HCT116 (cell line): ENCODE data around the gene SEMA7A.

Experiments
- ELF1 ChIP-seq: IDR thresholded peaks from 2 replicates; pipeline ENCODE4 v1.6.1; 2012; ENCODE audit warnings: low read depth, borderline replicate concordance
- EZH2 ChIP-seq: fragments of 200-600 bp; sonication (generic); IDR thresholded peaks from 2 replicates; pipeline ENCODE4 v1.6.1; 2017; ENCODE audit warnings: antibody characterized with exemption, mixed run types
- EZH2phosphoT487 ChIP-seq: fragments of 200-600 bp; IDR thresholded peaks from 2 replicates; pipeline ENCODE4 v1.6.1; 2018; ENCODE audit warnings: antibody characterized with exemption, borderline replicate concordance
- POLR2A ChIP-seq: IDR thresholded peaks from 2 replicates; pipeline ENCODE4 v1.7.0; 2011; ENCODE audit warnings: borderline replicate concordance; ENCODE audit not compliant: insufficient read depth, insufficient read length; ENCODE audit errors: extremely low read depth
- POLR2AphosphoS5 ChIP-seq: IDR thresholded peaks from 2 replicates; pipeline ENCODE4 v1.6.1; 2011; ENCODE audit warnings: mild to moderate bottlenecking, low read depth, low read length, moderate library complexity
- SRF ChIP-seq: IDR thresholded peaks from 2 replicates; pipeline ENCODE4 v1.6.1; 2012; ENCODE audit warnings: low read depth
- YY1 ChIP-seq: IDR thresholded peaks from 2 replicates; pipeline ENCODE4 v1.6.1; 2011; ENCODE audit warnings: low read length, low read depth, moderate library complexity, mild to moderate bottlenecking; ENCODE audit not compliant: insufficient replicate concordance; ENCODE audit errors: extremely low read depth
- ZNF274 ChIP-seq: fragments of 200-500 bp; sonication (Bioruptor generic); IDR thresholded peaks from 2 replicates; pipeline ENCODE4 v1.6.1; 2014; ENCODE audit warnings: mild to moderate bottlenecking, low read depth, low read length, inconsistent platforms
- TF ChIP-seq, protein P1 (sequence below), 3 experiments: fragments of 200-600 bp in 1 of 3; sonication (generic) in 1 of 3; IDR thresholded peaks in 2 of 3; conservative IDR thresholded peaks in 1 of 3; 2 replicates each; pipeline ENCODE4 v1.5.1; 2012 to 2017; ENCODE audit warnings: low read depth in 2 of 3, low read length in 2 of 3, antibody characterized with exemption in 1 of 3, borderline replicate concordance in 1 of 3, control low read depth in 1 of 3, mild to moderate bottlenecking in 1 of 3, mixed read lengths in 1 of 3, mixed run types in 1 of 3, moderate library complexity in 1 of 3; ENCODE audit not compliant: insufficient read depth in 1 of 3
- TF ChIP-seq, protein P2 (sequence below): IDR thresholded peaks from 2 replicates; pipeline ENCODE4 v1.6.1; 2012

DNA sequence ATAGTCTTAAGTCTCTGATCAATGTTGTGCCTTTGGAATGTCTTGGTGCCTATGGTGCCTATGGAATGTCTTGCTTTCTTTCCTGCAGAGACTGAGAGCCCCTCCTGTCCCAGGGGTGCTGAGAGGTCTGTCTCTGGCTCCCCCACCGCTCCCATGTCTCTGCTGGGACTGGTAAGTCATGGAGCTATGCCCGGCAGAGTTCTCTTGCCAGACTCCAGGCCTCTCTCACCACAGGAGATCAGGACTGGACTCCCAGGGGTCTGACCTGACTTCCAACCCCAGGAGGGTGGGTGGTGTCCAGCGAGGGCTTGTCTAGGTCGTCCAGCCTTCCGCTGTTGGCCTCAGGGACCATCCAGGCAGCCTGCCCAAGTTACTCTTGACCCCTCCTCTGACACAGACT lies 52.3 kb downstream of the SEMA7A start:
- TF ChIP-seq, protein P1, sequence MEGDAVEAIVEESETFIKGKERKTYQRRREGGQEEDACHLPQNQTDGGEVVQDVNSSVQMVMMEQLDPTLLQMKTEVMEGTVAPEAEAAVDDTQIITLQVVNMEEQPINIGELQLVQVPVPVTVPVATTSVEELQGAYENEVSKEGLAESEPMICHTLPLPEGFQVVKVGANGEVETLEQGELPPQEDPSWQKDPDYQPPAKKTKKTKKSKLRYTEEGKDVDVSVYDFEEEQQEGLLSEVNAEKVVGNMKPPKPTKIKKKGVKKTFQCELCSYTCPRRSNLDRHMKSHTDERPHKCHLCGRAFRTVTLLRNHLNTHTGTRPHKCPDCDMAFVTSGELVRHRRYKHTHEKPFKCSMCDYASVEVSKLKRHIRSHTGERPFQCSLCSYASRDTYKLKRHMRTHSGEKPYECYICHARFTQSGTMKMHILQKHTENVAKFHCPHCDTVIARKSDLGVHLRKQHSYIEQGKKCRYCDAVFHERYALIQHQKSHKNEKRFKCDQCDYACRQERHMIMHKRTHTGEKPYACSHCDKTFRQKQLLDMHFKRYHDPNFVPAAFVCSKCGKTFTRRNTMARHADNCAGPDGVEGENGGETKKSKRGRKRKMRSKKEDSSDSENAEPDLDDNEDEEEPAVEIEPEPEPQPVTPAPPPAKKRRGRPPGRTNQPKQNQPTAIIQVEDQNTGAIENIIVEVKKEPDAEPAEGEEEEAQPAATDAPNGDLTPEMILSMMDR (IDR thresholded peaks at IDR 0.05 in 2 of 3, conservative IDR thresholded peaks at IDR 0.05 in 1 of 3; ENCODE audit: borderline replicate concordance in 1 of 3, insufficient read depth in 1 of 3, low read depth in 2 of 3, low read length in 2 of 3), result no peak
- TF ChIP-seq ELF1 (no peak), POLR2AphosphoS5 (no peak), POLR2A (no peak), EZH2phosphoT487 (no peak), SRF (no peak), YY1 (no peak), EZH2 (no peak), ZNF274 (no peak)
- TF ChIP-seq, protein P2, sequence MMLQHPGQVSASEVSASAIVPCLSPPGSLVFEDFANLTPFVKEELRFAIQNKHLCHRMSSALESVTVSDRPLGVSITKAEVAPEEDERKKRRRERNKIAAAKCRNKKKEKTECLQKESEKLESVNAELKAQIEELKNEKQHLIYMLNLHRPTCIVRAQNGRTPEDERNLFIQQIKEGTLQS, result no peak
